ENCODE results near the gene MAPK11.

DNA sequence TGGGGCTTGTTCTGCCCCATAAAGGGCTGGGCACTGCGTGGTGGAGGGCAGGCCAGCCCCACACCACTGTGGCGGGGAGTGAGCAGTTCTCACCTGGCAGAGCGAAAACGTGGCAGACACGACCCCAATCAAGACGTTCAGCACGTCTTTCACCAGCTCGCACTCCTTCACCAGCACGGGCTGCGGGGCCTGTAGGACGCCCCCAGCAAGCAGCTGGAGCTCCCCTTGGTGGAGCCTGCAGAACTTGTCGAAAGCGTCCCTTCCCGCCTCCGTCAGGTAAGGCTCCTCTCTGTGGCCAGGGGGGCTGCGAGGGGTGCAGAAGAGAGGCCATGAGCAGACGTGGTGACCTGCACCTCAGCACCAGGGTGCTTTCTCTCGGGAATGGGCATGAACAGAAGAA, 37.0 kb downstream of the MAPK11 start:
- TF ChIP-seq CTCF (conservative IDR thresholded peaks at IDR 0.05), result no peak
- TF ChIP-seq ZFX (IDR thresholded peaks at IDR 0.05), result no peak
